ENCODE results near the gene ATXN10.

The ATXN10 gene

GRCh38 chr22:45826520-45826919, 154.9 kb downstream of the ATXN10 start:
- no peak overlapping the region for H3K4me3 ChIP-seq (ENCODE audit: low read depth, low read length)
- TF ChIP-seq, protein P1, sequence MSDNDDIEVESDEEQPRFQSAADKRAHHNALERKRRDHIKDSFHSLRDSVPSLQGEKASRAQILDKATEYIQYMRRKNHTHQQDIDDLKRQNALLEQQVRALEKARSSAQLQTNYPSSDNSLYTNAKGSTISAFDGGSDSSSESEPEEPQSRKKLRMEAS (IDR thresholded peaks at IDR 0.05; ENCODE audit: low read depth, low read length) = no peak
- TF ChIP-seq, protein P2, sequence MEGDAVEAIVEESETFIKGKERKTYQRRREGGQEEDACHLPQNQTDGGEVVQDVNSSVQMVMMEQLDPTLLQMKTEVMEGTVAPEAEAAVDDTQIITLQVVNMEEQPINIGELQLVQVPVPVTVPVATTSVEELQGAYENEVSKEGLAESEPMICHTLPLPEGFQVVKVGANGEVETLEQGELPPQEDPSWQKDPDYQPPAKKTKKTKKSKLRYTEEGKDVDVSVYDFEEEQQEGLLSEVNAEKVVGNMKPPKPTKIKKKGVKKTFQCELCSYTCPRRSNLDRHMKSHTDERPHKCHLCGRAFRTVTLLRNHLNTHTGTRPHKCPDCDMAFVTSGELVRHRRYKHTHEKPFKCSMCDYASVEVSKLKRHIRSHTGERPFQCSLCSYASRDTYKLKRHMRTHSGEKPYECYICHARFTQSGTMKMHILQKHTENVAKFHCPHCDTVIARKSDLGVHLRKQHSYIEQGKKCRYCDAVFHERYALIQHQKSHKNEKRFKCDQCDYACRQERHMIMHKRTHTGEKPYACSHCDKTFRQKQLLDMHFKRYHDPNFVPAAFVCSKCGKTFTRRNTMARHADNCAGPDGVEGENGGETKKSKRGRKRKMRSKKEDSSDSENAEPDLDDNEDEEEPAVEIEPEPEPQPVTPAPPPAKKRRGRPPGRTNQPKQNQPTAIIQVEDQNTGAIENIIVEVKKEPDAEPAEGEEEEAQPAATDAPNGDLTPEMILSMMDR (IDR thresholded peaks at IDR 0.05; ENCODE audit: low read depth, low read length) = no peak
- TF ChIP-seq MYC (IDR thresholded peaks at IDR 0.05; ENCODE audit: low read depth, low read length) = no peak
- TF ChIP-seq POLR2A (IDR thresholded peaks at IDR 0.05; ENCODE audit: extremely low read depth, insufficient read length) = no peak
- no peak for DNase-seq (ENCODE audit: low read depth)

DNA sequence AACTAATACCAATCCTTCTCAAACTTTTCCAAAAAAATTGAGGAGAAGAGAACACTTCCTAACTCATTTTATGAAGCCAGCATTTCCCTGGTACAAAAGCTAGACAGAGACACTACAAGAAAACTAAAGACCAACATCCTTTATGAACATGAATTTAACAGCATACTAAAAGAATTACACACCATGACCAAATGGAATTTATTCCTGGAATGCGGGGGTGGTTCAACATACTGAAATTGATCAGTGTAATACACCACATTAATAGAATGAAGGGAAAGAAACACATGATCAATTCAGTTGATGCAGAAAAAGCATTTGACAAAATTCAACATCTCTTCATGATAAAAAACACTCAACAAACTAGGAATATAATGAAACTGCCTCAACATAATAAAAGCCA, 157.2 kb downstream of the ATXN10 start:
- TF ChIP-seq, protein P2 (IDR thresholded peaks at IDR 0.05; ENCODE audit: low read depth, low read length) = no peak
- TF ChIP-seq, protein P1 (IDR thresholded peaks at IDR 0.05; ENCODE audit: low read depth, low read length) = no peak
- TF ChIP-seq POLR2A (IDR thresholded peaks at IDR 0.05; ENCODE audit: extremely low read depth, insufficient read length) (no peak), MYC (IDR thresholded peaks at IDR 0.05; ENCODE audit: low read depth, low read length) (no peak)
- H3K4me3 ChIP-seq (ENCODE audit: low read depth, low read length) = no peak overlapping the region
- no peak for DNase-seq (ENCODE audit: low read depth)

DNA sequence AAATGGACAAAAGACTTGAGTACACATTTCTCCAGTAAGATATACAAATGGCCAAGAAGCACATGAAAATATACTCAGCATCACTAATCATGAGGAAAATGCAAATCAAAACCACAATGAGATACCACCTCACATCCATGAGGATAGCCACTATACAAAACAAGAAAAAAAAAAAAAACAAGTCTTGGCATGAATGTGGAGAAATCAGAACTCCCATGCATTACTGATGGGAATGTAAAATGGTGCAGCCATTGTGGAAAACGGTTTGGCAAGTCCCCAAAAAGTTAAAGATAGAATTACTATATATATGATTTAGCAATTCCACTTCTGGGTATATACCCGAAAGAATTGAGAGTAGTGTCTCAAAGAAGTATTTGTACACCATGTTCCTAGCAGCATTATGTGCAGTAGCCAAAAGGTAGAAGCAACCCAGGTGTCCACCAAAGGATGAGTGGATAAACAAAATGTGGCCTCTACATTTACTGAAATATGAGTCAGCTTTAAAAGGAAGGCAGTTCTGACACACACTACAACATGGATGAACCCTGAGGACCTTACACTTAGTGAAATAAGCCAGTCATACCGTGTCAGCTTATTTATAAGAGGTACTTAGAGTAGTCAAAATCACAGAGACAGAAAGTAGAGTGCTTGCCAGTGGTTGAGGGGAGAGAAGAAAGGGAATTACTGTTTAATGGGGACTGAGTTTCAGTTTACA, 159.1 kb downstream of the ATXN10 start:
- no peak for DNase-seq (ENCODE audit: low read depth)
- no peak overlapping the region for H3K4me3 ChIP-seq (ENCODE audit: low read depth, low read length)
- TF ChIP-seq, protein P1 (IDR thresholded peaks at IDR 0.05; ENCODE audit: low read depth, low read length) = no peak
- TF ChIP-seq POLR2A (IDR thresholded peaks at IDR 0.05; ENCODE audit: extremely low read depth, insufficient read length) (no peak), MYC (IDR thresholded peaks at IDR 0.05; ENCODE audit: low read depth, low read length) (no peak)
- TF ChIP-seq, protein P2 (IDR thresholded peaks at IDR 0.05; ENCODE audit: low read depth, low read length) = no peak

DNA sequence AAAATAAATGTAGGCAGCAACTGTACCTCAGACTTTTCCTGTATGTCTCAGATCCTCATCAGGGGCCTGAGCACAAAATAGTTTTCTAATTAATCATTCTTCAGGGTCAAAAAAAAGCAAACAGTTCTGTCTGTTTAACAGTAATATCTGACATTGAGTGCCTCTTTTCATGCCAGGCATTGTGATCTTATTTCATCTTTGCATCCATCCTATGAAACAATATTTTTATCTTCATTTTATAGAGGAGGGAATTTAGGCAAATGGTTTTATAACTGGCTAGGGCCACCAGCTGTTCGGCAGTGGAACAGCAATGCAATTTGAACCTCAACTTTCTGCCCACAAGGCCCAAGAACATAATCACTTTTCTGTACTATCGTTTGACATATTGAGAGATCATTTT, 159.8 kb downstream of the ATXN10 start:
- TF ChIP-seq, protein P1 (IDR thresholded peaks at IDR 0.05; ENCODE audit: low read depth, low read length) = no peak
- no peak for TF ChIP-seq POLR2A (IDR thresholded peaks at IDR 0.05; ENCODE audit: extremely low read depth, insufficient read length)
- DNase-seq (ENCODE audit: low read depth) = no peak

GRCh38 chr22:45832180-45832579, 160.5 kb downstream of the ATXN10 start:
- no peak for DNase-seq (ENCODE audit: low read depth)
- TF ChIP-seq, protein P1 (IDR thresholded peaks at IDR 0.05; ENCODE audit: low read depth, low read length) = no peak
- TF ChIP-seq POLR2A (IDR thresholded peaks at IDR 0.05; ENCODE audit: extremely low read depth, insufficient read length) (no peak), MYC (IDR thresholded peaks at IDR 0.05; ENCODE audit: low read depth, low read length) (no peak)
- TF ChIP-seq, protein P2 (IDR thresholded peaks at IDR 0.05; ENCODE audit: low read depth, low read length) = peak; percentile 10
- no peak overlapping the region for H3K4me3 ChIP-seq (ENCODE audit: low read depth, low read length)

More for the DNA sequence above, 159.8 kb downstream of the ATXN10 start:
- H3K4me3 ChIP-seq (ENCODE audit: low read depth, low read length) = no peak overlapping the region

DNA sequence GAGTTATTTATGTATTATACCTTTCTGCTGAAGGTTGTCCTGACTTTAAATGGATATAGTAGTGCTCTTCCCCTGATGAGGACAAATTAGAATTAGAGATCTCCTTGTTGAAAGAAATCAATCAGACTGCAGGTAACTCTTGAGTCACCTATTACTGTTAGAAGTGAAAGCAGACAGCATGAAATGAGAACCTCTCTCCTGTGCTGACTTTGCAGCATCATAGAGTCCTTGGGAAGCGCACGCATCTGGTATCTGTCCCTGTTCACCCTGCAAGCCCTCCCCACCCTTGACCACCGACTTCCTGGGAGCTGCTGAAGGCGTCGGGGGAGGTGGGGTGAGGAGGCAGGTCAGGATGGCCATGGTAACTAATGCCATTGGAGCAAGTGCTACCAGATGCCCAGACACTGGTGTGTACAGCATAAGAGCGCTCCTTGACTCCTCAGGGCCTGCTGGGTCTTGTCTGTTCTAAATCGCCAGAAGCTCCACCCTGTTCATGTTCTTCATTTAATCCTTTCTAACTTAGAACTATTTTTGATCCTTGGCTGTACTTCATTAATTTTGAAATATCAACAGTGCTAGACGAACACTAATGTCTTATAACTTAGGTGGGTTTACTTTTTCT, 161.4 kb downstream of the ATXN10 start:
- DNase-seq (ENCODE audit: low read depth) = no peak
- TF ChIP-seq, protein P1 (IDR thresholded peaks at IDR 0.05; ENCODE audit: low read depth, low read length) = no peak
- H3K4me3 ChIP-seq (ENCODE audit: low read depth, low read length) = no peak overlapping the region

All from NB4 (cell line).